ENCODE results near the gene SCAMP4.

Gene SCAMP4, protein sequence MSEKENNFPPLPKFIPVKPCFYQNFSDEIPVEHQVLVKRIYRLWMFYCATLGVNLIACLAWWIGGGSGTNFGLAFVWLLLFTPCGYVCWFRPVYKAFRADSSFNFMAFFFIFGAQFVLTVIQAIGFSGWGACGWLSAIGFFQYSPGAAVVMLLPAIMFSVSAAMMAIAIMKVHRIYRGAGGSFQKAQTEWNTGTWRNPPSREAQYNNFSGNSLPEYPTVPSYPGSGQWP

DNA sequence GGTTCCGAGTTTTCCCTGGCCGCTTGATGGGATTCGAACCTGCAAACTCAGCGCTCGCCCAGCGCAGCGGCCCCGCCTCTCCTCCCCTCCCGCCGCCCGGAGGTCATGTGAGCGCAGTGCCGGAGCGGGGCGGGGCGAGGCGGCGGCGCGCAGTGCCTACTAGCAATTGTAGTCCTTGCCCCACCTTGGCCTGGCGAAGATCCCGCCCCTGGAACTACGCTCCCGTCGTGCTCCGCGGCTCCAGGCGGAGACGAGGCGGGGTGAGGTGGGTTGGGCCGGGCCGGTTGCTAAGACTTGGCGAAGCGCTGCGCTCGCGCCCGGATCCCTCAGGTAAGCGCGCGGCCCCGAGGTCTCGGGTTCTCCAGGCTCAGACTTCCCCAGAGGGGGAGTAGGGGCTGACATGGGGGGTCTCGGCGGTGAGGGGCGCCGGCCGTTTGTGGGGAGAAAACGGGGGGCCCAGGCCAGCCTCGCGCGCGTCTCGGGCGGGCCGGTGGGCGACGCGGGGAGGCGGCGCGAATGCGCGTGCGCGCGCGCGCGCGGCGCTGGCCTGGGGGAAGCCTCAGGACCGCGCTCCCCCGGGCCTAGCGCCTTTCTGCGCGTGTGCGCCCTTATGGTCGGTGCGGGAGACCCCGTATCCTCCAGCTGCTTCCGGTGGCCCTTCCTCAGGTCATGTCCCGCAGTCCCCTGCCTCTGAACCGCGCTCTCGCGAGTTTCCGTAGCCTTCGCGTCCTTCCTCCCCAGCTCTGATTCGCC lies at the start of gene SCAMP4, which contains the start of gene ADAT3:
Gene SCAMP4 (plus strand): TSS at position 290 of the 753 bp plus-strand sequence. CDS start 9,621 bp downstream, outside the sequence.
Gene ADAT3 (plus strand): TSS at position 290 of the 753 bp plus-strand sequence. CDS start 6,649 bp downstream, outside the sequence.
- peak; percentile 99 for DNase-seq

DNA sequence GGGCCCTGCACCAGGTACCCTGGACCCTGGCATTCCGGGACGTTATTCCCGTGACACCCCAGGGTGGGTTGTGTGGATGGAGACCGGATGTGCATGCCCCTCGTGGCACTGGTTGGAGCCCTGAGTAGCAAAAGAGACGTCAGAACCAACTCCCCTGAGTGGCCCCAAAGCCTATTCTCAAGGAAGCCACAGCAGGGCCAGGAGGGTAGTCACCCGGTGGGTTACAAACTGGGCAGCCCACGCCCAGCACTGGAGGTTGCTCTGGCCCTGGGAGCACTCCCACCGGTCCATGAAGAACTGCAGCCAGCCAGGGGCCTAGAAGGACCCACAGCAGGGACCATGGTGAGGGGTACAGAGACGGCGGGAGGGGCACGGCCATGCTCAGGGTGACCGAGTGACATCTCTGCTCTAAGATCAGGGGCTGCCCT lies 49.4 kb upstream of the SCAMP4 start:
- peak; percentile 40 for DNase-seq

DNA sequence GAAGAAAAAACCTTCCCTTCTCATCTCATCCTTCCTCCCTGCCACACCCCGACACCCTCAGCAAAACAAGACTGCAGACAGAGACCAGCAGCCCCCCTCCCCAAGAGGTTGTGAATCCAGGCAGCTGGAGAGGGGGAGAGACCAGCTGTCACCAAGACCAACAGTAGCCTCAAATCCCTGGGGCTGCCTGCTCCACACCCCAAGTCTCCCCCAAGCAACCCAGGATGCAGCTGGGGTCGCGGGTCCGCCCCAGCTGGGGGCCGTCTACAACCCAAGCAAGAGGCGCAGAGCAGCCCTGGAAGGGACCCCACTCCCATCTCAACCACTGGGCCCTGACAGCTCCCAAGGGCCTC lies 48.9 kb upstream of the SCAMP4 start:
- DNase-seq, result no peak

DNA sequence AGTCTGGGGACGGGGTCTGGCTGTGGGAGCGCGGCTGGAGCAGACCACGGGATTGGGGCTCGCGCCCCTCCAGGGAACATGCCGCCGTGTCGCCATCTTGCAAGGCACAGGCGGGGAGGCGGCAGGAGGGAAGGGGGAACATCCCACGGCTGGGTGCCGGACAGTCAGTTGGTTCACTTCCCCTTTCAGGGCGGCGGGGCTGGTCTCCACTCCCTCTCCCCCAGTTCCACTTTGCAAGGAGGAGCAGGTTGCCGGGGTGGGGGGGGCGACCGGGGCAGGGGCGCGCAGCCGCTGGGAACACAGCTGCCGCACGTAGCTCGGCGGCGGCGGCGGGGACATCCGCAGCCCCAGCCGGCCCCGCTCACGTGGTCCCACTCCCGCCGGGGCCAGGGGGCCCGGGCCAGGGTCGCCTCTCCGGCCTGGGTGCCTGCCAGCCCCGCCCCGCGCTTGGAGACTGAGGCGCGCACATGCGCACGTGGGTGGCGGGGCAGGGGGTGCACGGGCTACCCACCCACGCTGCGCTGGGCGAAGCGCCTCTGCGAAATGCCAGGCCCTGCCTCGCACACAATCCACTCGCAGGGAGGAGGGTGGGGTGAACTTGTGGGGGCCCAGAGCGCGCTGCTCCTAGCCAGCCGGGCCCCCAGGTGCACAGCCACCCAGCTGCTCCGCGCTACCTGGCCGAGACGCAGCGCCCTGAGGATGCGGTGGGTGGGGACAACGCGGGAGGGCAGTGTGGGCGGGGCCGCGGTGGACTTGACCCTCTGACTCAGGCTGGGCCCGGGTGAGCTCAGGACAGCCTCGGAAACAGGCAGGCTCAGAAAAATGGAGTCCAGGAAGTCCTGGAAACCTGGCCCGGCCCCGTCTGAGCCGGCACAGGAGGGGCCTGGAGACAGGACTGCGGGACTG lies 48.2 kb upstream of the SCAMP4 start:
- DNase-seq, result peak; percentile 92

DNA sequence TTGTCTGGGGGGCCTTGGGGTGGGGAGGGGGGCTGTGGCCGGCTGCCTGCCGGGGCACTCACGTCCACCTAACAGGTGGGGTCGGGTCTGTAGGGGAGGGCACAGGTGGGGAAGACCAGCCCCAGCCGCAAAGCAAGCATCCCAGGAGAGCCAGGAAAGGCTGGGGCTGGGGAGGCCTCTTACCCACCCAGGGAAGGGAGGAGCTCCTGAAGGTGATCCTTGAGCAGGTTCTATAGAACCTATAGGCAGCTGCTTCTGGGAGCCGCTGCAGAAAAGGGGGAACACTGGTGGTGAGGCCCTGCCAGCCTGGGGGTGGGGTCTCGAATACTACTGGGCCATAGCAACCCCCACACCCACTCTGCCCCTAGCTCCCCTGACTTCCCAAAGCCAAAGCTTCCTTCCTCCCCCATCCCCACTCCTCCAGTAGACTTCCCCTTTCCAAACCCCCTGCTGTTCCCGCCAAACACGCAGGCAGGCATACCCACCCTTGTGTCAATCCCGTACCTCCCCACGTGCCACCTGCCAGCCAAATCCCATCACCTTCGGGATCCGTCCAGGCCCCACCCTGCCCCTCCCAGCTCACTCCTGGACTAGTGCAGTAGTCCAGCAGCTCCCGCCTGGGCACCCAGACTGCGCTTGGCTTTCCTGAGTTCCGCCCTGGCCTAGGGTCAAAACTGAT lies 47.4 kb upstream of the SCAMP4 start:
- DNase-seq, result peak; percentile 25

DNA sequence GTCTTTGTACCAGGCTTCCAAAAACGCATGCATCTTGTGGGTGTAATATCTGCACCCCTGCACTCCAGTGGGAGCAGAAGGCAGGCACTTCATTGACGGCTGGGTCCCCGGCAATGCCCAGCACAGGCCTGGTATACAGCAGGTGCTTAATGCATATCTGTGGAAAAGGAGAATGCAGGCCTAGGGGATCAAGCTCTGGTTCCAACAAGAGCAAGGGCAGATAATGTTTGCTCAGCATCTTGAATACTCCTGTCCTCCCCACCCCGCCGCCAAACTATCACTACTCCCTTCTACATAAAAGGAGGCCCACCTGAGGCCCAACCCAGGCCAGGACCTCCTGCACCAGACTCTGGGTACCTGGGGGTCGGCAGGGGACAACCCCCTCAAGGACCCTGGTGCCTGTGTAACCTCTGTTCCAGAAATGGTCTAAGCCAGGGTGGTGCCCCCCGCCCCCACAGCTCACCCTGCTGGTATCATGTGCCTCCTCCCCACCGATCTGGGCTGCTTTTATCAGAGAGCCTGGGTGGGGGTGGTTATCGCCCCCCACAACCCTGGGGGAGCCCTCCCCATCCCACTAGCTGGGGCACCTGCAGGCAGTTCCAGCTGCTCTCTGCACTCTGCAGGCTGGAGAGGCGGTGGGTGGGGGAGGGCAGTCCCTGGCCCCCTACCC lies 46.7 kb upstream of the SCAMP4 start:
- DNase-seq, result peak; percentile 27

DNA sequence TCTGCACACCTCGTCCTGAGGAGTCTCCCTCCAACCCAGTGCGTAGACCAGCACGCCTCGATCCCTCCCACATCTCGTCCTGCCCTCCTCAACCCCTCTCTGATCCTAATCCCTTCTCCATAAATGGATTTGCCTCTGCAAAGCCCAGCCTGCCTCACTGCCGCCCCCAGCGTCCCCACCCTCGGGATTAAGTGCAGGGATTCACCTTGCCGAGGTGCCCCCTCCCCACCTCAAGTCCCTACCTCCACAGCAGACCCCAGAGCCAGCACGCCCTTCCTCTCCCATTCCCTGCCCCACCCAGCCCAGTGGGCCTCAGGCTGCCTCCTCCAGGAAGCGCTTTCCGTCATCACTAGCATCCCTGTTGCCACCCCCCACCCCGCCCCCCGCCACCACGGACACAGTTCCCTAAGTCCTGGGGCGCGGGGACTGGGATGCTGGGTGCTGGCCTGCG lies 45.8 kb upstream of the SCAMP4 start:
- DNase-seq, result no peak

DNA sequence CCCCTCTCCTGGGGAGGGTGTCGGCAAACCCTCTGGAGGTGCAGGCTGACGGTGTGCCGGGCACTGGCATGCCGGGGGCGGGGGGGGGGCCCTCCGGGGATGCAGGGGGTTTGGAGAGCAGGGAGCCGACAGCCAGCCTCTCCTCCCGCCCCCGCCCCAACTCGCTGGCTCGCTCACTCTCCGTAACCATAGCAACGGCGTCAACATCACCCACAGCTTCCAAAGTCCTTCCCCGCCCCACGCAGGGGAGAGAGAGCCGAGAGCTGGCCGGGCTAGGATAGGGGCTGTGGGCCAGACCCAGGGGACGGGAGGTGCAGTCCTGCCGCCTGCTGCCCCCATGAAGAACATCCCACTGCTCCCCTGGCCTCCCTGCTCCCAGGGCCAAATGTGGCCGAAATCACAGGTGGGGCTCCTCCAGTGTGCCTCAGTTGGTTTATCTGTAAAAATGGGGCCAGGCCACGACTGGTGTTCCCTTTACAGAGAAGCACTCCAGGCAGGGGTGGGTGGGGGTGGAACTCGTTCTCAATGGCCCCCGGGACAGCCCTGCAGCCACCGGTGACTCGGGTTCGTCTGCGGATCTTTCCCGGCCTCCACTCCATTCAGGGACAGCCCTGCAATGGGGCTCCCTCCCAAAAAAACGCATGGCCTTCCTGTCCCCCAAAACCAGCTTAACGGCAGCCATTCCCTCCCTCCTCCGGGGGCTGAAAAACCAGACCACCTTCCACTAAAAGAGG lies 45.0 kb upstream of the SCAMP4 start:
- no peak for DNase-seq

DNA sequence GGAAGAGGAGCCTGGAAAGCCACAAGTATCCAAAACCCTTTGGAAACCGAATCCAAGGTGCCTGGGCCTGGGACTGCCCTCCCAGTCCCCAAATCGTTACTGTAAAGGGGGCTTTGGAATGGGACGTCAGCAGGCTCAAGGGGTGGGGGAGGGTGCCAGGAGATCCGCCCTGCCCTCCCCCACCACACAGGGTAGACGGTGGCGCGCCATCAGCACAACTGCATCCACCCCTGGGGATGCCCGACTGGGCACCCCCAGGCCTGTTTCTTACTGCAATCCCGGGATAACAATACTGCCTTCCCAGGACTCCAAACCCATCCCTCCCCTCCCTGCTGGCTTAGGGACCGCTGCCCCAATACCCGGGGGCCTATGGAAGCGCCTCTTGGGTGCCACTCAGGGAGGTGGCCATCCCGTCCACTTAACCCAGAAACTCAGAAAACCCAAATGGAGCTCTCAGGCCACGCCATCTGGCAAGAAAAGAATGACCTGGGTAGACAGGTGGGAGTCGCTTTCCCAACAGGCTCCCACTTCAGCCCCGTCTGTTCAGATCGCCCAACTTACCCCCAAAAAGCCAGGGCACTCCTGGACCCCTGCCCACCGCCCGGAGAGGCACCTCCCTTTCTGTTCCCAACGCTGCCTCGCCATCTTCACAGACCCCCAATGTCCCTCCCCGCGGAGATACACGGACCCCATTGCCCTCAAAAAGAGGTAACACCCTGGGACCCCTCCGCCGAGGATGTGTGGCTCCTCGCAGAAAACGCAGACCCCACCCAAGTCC lies 44.2 kb upstream of the SCAMP4 start:
- DNase-seq, result no peak

DNA sequence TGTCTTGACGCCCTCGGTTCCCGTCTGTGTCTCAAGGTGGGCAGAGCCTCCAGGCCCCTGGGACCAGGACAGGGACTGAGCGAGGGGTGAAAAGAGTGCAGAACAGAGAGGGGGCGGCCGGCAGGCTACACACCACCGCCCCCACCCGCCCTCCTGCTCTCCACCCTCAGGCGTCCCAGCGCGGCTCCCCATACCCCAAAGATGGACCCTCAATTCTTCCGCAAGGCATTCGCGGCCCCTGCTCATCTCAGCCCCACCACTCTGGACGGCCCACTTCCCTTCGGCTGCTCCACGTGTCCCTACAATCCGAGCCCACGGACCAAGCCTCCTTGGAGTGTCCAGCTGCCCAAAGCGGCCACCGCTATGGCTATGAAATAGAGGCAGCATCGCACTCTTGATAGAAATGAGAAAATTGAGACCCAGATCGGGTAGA lies 43.6 kb upstream of the SCAMP4 start:
- DNase-seq, result no peak

DNA sequence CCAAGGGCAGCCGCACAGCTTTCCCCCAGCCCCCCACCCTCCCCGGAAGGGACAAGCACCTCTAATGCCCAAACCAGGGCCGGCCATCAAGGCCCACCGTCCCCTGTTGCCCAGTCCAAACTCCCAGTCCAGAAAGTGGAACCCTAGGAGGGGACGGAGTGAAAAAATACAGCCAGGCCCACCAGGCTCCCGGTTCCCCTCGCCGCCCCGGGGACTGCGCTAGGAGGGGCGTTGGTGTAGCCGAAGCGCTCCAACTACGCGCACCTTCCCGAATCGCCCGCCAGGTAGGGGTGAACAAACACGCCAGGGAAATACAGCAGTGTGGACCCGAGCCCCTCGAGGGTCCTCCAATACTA lies 43.2 kb upstream of the SCAMP4 start:
- no peak for DNase-seq

DNA sequence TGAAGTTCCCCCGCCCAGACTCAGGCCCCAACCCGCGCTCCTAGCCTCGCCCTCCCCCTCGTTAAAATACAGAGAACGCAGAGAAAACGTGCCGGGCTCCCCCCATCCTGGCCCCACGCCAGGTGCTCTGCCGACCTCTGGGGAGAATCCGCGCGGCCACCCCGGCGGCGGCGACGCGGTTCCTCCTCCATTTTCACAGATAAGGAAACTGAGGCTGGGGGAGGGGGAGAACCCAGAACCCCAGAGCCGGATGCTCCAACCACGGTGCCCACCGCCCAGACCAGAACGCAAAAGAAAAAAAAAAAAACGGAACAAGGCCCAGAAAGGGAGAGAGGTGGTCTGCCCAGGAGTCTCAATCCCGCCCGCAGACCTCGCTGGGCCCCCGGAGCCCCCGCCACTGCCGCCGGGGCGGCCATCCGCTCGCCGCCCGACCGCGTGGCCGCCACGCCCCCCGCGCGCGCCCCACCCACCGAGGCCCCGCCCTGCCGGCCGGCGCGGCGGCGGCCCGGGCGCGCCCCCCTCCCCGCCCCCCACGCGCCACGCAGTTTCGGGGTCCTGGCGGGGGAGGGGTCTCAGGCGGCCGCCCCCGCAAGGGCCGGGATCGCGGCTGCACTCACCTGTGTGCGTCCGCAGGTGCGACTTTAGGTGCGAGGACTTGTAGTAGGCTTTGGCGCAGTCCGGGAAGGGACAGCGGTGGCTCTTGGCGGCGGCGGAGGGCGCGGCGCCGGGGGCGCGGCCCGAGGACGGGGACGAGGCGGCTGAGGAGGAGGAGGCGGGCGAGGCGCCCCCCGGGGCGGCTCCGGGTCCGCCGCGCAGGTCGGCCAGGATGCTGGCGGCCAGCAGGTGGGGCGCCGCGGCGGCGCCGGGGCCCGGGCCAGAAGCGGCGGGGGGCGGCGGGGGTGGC lies 42.5 kb upstream of the SCAMP4 start:
- peak; percentile 77 for DNase-seq

DNA sequence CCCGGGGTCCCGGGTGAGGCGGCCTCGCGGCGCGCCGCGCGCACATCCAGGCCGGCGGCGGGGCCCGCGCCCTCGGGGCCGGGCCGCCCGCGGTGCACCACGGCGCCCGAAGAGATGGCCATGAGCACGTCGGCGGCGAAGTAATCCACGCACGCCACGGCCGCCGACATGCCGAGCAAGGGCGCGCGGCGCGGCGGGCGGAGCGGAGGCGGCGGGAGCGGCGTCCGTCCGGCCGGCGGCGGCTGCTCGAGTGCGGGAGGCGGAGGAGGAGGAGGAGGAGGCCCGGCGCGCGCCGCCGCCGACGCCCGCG lies 41.9 kb upstream of the SCAMP4 start, which contains the start of gene KLF16:
Gene KLF16 (minus strand): TSS at position 252 of the 310 bp plus-strand sequence. CDS start 82 bp downstream, at position 170.
- DNase-seq, result no peak

DNA sequence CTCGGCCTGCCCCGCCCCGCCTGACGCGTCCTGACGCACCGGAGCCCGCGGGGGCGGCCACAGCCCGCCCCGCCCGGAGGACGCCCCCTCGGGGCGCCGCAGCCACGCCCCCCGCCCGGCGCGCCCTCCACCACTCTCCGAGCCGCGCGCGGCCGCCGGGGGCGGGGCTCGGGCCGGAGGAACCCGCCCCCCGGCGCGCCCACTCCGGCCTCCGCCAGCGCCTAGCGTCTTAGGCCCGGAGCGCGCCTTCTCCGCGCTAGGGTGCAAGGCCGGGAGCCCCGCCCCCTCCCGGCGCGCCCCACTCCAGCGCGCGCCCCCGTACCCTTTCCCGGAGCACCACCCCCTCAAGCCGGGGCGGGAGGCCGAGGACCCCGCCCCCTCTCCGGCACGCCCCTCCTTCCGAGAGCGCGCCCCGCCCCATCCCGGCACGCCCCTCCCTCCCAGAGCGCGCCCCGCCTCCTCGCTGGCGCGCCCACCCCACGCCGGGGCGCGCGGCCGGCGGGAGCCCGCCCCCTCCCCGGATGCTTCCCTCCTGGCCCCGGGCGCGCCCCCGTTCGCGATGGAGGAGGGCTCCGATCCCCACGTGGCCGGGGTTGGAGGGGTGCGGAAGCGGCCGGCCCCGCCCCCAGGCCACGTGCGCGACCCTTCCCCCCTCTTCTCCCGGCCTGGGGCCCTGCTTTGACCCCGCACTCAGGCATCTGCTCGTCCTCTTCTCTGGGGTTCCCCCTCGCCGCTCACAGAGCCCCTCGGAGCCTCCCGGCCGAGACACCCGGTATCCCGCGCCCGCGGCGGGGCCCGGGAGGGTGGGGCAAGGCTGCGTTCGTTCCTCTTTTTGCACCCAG lies 41.3 kb upstream of the SCAMP4 start:
- peak; percentile 97 for DNase-seq

DNA sequence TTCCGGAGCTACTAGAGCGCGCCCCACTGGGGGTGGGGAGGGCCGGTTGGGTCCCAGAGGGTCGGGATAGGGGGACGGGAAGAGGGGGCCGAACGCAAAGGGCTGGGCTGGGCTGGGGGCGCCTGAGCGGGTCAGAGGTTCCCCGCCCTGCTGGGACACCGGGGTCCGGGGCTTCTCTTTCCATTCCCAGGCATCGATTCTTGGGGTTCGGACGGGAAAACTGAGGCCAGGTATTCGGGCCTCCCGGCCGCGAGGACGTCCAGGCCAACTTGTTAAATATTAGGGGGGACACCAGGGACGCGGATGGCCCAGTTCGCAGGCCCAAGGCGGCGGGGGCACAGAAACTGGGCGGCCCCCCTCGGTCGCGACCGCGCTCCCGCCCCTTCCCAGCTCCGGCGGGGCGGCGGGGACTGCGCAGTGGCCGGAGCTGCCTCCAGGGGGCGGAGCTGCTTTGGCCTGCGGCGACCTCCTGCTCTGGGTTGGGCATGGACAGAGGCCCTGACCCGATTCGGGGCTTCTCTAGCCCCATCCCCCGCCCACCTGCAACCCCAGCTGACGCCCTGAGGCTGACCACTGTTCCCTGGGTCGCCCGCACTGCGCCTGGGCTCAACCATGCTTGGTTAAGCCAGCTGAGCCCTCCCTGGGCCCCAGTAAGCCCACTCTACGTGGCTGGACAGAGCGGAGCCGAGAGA lies 40.6 kb upstream of the SCAMP4 start:
- peak; percentile 81 for DNase-seq

DNA sequence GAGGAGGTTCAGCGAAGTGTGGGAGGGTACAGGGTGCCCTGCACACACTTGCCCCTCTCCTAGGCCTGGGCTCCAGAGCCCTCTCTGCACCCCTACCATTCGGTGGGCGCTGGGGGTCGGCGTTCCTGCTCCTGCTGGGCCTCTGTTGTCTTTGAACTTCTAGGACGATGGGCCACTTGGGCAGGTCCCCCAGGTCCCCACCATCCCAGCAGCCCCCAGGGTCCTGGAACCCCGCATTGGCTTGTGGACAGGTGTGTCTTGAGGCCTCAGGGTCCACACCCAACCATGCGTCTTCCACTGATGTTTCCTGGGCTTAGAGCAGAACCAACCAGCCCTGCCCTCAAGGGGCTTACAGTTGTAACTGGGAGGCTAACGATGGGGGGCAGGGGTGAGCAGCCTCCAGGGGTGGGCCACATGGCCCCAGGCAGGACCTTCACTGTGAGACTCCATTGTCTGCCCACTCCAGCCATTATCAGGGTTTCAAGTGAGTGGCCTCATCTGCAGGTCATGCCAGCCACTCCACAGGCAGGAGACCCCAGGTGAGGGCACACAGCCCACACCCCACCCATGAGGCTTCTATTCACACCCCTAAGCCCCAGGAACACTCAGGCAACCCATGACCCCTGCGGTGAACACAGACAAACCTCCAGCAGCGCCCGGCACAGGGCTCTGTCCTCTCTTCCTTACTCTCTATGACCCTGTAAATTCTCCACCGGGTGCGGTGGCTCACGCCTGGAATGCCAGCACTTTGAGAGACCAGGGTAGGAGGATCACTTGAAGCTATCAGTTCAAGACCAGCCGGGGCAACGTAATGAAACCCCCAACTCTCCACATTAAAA lies 39.8 kb upstream of the SCAMP4 start:
- no peak for DNase-seq

Data from RPMI8226 (cell line).